ENCODE data around the gene SLC20A1.

The SLC20A1 gene

DNA sequence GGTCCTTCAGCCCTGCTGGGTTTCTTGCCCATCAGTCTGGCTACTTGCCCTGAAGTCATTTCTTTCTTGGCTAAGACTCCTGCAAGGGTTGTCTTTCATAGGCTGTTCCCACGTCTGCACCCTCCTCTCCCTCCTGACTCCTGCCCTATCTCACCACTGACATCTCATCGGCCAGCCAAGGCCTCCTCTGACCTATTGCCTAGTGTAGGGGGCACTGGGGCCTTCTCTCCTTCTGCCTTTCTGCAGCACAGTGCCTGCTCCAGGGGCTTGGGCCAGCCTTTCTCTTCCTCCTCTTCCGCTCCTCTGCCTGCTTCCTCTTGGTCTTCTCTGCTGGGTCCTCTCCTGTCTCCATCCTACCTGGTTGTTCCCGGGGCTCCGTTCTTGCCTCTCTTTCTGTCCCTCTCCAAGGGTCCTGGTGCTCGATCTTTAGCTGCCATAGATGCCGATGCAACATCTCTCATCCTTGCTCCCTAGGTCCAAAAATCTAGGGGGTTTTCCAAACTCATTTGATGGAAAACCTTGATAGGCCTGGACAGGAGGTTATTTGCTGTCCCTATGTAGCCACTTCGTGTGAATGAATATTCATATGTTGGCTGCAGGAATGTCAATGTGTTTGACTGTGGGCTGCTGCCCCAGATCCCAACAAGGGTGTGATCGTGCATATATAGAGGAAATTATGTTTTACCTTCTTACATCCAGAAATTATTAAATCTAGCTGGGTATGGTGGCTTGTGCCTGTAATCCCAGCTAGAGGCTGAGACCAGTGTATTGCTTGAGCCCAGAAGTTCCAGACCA, 65.4 kb downstream of the SLC20A1 start:
- TF ChIP-seq EP300 (IDR thresholded peaks at IDR 0.05; ENCODE audit: borderline replicate concordance) (no peak), TCF12 (IDR thresholded peaks at IDR 0.05; ENCODE audit: low read depth) (no peak), RAD21 (IDR thresholded peaks at IDR 0.05; ENCODE audit: low read depth) (no peak), EGR1 (IDR thresholded peaks at IDR 0.05) (no peak), CREB1 (IDR thresholded peaks at IDR 0.05; ENCODE audit: low read depth) (no peak), USF1 (IDR thresholded peaks at IDR 0.05) (no peak), FOXM1 (IDR thresholded peaks at IDR 0.05; ENCODE audit: borderline replicate concordance, low read depth) (no peak), TEAD4 (IDR thresholded peaks at IDR 0.05) (no peak), MAX (IDR thresholded peaks at IDR 0.05) (no peak), NFIC (IDR thresholded peaks at IDR 0.05) (no peak)
- TF ChIP-seq, protein P1, sequence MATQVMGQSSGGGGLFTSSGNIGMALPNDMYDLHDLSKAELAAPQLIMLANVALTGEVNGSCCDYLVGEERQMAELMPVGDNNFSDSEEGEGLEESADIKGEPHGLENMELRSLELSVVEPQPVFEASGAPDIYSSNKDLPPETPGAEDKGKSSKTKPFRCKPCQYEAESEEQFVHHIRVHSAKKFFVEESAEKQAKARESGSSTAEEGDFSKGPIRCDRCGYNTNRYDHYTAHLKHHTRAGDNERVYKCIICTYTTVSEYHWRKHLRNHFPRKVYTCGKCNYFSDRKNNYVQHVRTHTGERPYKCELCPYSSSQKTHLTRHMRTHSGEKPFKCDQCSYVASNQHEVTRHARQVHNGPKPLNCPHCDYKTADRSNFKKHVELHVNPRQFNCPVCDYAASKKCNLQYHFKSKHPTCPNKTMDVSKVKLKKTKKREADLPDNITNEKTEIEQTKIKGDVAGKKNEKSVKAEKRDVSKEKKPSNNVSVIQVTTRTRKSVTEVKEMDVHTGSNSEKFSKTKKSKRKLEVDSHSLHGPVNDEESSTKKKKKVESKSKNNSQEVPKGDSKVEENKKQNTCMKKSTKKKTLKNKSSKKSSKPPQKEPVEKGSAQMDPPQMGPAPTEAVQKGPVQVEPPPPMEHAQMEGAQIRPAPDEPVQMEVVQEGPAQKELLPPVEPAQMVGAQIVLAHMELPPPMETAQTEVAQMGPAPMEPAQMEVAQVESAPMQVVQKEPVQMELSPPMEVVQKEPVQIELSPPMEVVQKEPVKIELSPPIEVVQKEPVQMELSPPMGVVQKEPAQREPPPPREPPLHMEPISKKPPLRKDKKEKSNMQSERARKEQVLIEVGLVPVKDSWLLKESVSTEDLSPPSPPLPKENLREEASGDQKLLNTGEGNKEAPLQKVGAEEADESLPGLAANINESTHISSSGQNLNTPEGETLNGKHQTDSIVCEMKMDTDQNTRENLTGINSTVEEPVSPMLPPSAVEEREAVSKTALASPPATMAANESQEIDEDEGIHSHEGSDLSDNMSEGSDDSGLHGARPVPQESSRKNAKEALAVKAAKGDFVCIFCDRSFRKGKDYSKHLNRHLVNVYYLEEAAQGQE (IDR thresholded peaks at IDR 0.05; ENCODE audit: low read depth) = no peak

- TF ChIP-seq CEBPB (IDR thresholded peaks at IDR 0.05) = no peak
- TF ChIP-seq CREB1 (IDR thresholded peaks at IDR 0.05; ENCODE audit: low read depth) = no peak
- no peak for TF ChIP-seq USF1 (IDR thresholded peaks at IDR 0.05)
- no peak for TF ChIP-seq EGR1 (IDR thresholded peaks at IDR 0.05)
- TF ChIP-seq ZBTB7A (IDR thresholded peaks at IDR 0.05; ENCODE audit: low read depth) = no peak
- no peak for TF ChIP-seq NFIC (IDR thresholded peaks at IDR 0.05)
- no peak for TF ChIP-seq TAF1 (IDR thresholded peaks at IDR 0.05; ENCODE audit: low read depth)
- TF ChIP-seq TEAD4 (IDR thresholded peaks at IDR 0.05) = no peak
- TF ChIP-seq FOXM1 (IDR thresholded peaks at IDR 0.05; ENCODE audit: borderline replicate concordance, low read depth) = no peak
- TF ChIP-seq MAX (IDR thresholded peaks at IDR 0.05) = no peak
- no peak for TF ChIP-seq TCF12 (IDR thresholded peaks at IDR 0.05; ENCODE audit: low read depth)
- TF ChIP-seq, protein P1 (IDR thresholded peaks at IDR 0.05; ENCODE audit: low read depth) = no peak
These were observed 66.7 kb downstream of the SLC20A1 start for GRCh38 chr2:112712465-112712864.

- no peak for TF ChIP-seq CEBPB (IDR thresholded peaks at IDR 0.05)
- TF ChIP-seq TCF12 (IDR thresholded peaks at IDR 0.05; ENCODE audit: low read depth) = no peak
- no peak for TF ChIP-seq CREB1 (IDR thresholded peaks at IDR 0.05; ENCODE audit: low read depth)
- no peak for TF ChIP-seq EGR1 (IDR thresholded peaks at IDR 0.05)
- TF ChIP-seq, protein P1 (IDR thresholded peaks at IDR 0.05; ENCODE audit: low read depth) = no peak
- no peak for TF ChIP-seq USF1 (IDR thresholded peaks at IDR 0.05)
- no peak for TF ChIP-seq MAX (IDR thresholded peaks at IDR 0.05)
- TF ChIP-seq NFIC (IDR thresholded peaks at IDR 0.05) = no peak
- TF ChIP-seq YY1 (IDR thresholded peaks at IDR 0.05; ENCODE audit: low read depth) = no peak
- TF ChIP-seq RAD21 (IDR thresholded peaks at IDR 0.05; ENCODE audit: low read depth) = no peak
- TF ChIP-seq FOXM1 (IDR thresholded peaks at IDR 0.05; ENCODE audit: borderline replicate concordance, low read depth) = no peak
- no peak for TF ChIP-seq EP300 (IDR thresholded peaks at IDR 0.05; ENCODE audit: borderline replicate concordance)
- TF ChIP-seq ZBTB7A (IDR thresholded peaks at IDR 0.05; ENCODE audit: low read depth) = no peak
- TF ChIP-seq TAF1 (IDR thresholded peaks at IDR 0.05; ENCODE audit: low read depth) = no peak
- no peak for TF ChIP-seq TEAD4 (IDR thresholded peaks at IDR 0.05)
These were observed 67.3 kb downstream of the SLC20A1 start for GRCh38 chr2:112712903-112713584.

Data from Ishikawa (cell line).